Natural killer cell (primary cell): ENCODE results near the gene MRGPRD. TPM values are rescaled to one million over a fixed set of nuclear protein-coding genes. Genes with fewer than 3 reads are reported as not detected.
A peak's percentile ranks its signal among the peaks of the same experiment; 100 is the strongest.

Experiments used
- ATAC-seq, 3 donors: fragments of 150-1000 bp in 2 of 3; fragments of 200-7000 bp in 1 of 3; cut with Tn5 transposase; 1 replicate in 1 of 3; 2 replicates in 2 of 3; pipeline ENCODE4 v1.10.0; 2021; ENCODE audit warnings: mild to moderate bottlenecking in 2 of 3, moderate library complexity in 2 of 3
- DNase-seq, 2 donors: peaks; one replicate each; pipeline versions ENCODE4 v3.0.0 to v3.0.0-alpha.2; 2013 to 2021; ENCODE audit warnings: mixed read lengths in 1 of 2
- H3K27ac ChIP-seq: one replicate; pipeline ENCODE4 v1.5.1; 2013; ENCODE audit warnings: mild to moderate bottlenecking, low read length
- H3K27me3 ChIP-seq: one replicate; pipeline ENCODE4 v1.6.1; 2013; ENCODE audit warnings: low read length; ENCODE audit not compliant: control insufficient read depth, insufficient read depth
- H3K36me3 ChIP-seq: one replicate; pipeline ENCODE4 v1.6.1; 2013; ENCODE audit warnings: low read length; ENCODE audit not compliant: control insufficient read depth, insufficient read depth
- H3K4me1 ChIP-seq: one replicate; pipeline ENCODE4 v1.6.1; 2013; ENCODE audit warnings: low read length; ENCODE audit not compliant: control insufficient read depth, insufficient read depth
- H3K4me3 ChIP-seq: one replicate; pipeline ENCODE4 v1.5.1; 2013; ENCODE audit warnings: low read length
- H3K9me3 ChIP-seq: one replicate; pipeline ENCODE4 v1.6.1; 2013; ENCODE audit warnings: low read length; ENCODE audit not compliant: control insufficient read depth, insufficient read depth
- H3K27ac Mint-ChIP-seq, 2 donors: one replicate each; pipeline ENCODE4 v1.8.0; 2022; ENCODE audit warnings: mild to moderate bottlenecking in 2 of 2, mixed read lengths in 2 of 2, moderate library complexity in 1 of 2
- H3K27me3 Mint-ChIP-seq, 2 donors: one replicate each; pipeline ENCODE4 v1.8.0; 2022; ENCODE audit warnings: low read depth in 2 of 2, mixed read lengths in 2 of 2
- H3K36me3 Mint-ChIP-seq: one replicate; pipeline ENCODE4 v1.8.0; 2022; ENCODE audit warnings: mixed read lengths
- H3K4me1 Mint-ChIP-seq, 2 donors: one replicate each; pipeline ENCODE4 v1.8.0; 2022; ENCODE audit warnings: mixed read lengths in 2 of 2
- H3K4me3 Mint-ChIP-seq: one replicate; pipeline ENCODE4 v1.8.0; 2022; ENCODE audit warnings: mild to moderate bottlenecking, moderate library complexity, mixed read lengths
- H3K9me3 Mint-ChIP-seq, 2 donors: one replicate each; pipeline ENCODE4 v1.8.0; 2022; ENCODE audit warnings: mixed read lengths in 2 of 2
- CTCF ChIP-seq: fragments of 200-600 bp; IDR thresholded peaks from one replicate; pipeline ENCODE4 v1.8.0; 2022; ENCODE audit warnings: antibody characterized with exemption
- WGBS: methylation state at CpG from one replicate; pipeline ENCODE4 v1.1.7; 2013; ENCODE audit warnings: missing lambda C conversion rate; ENCODE audit not compliant: insufficient coverage; 5-methylcytosine and 5-hydroxymethylcytosine counted together
- intact Hi-C: fragments of 100-400 bp; cut with micrococcal nuclease; formaldehyde crosslinking; loops from one replicate; pipeline ENCODE4 v1.14.2; 2022
- total RNA-seq, 4 donors: library from RNA; stranded (reverse); fragments of 120-200 nt in 1 of 4; gene quantifications; one replicate each; pipeline versions ENCODE4 v1.2.3 to v1.2.4, GENCODE V29; 2013 to 2022

Gene MRGPRD
- total RNA-seq, 3 donors from 2014 or later (not counting 1 experiment from before 2014, with no cell fraction given) = not detected

GRCh38 chr11:69005183-69005630 is 24.4 kb upstream of the MRGPRD start:
- no peak overlapping the region for H3K27ac ChIP-seq
- peaks cover under 1% of the 10 kb centered on the region for H3K4me1 ChIP-seq
- H3K9me3 Mint-ChIP-seq = no peaks in the 10 kb centered on the region
- ATAC-seq = no peak
- no peak for DNase-seq
- intact Hi-C loops = loop anchor here (10.0 kb wide), 1 partner anchor 80 kb away; no protein-coding TSS in a partner anchor
- H3K36me3 ChIP-seq = no peaks in the 10 kb centered on the region
- H3K4me3 Mint-ChIP-seq = no peak overlapping the region
- WGBS = 94% methylated on average over 27 of the region's 27 CpGs
- H3K4me1 Mint-ChIP-seq = peaks cover 0 to 4% of the 10 kb centered on the region in 2 donors
- no peaks in the 10 kb centered on the region for H3K36me3 Mint-ChIP-seq
- no peak overlapping the region for H3K4me3 ChIP-seq
- no peaks in the 10 kb centered on the region for H3K9me3 ChIP-seq
- H3K27ac Mint-ChIP-seq = peak overlapping the region in 1 of 2 donors; percentile 38
- peaks cover 11 to 12% of the 10 kb centered on the region in 2 donors for H3K27me3 Mint-ChIP-seq
- H3K27me3 ChIP-seq = peaks cover 5% of the 10 kb centered on the region
- no peak for TF ChIP-seq CTCF

GRCh38 chr11:69004411-69005182 is 23.8 kb upstream of the MRGPRD start:
- H3K27me3 Mint-ChIP-seq = peaks cover 8 to 12% of the 10 kb centered on the region in 2 donors
- H3K36me3 ChIP-seq = no peaks in the 10 kb centered on the region
- 83% methylated on average over 13 of the region's 13 CpGs for WGBS
- ATAC-seq (no peak), DNase-seq (no peak)
- no peaks in the 10 kb centered on the region for H3K9me3 ChIP-seq
- no peaks in the 10 kb centered on the region for H3K27me3 ChIP-seq
- intact Hi-C loops = loop anchor here (10.0 kb wide), 1 partner anchor 80 kb away; no protein-coding TSS in a partner anchor
- H3K4me3 ChIP-seq = no peak overlapping the region
- H3K27ac ChIP-seq = no peak overlapping the region
- H3K4me1 ChIP-seq = peaks cover 6% of the 10 kb centered on the region
- no peak for TF ChIP-seq CTCF
- H3K27ac Mint-ChIP-seq = no peak overlapping the region
- H3K36me3 Mint-ChIP-seq = no peaks in the 10 kb centered on the region
- H3K9me3 Mint-ChIP-seq = no peaks in the 10 kb centered on the region
- no peak overlapping the region for H3K4me3 Mint-ChIP-seq
- peaks cover under 1 to 10% of the 10 kb centered on the region in 2 donors for H3K4me1 Mint-ChIP-seq

GRCh38 chr11:69003866-69004367 is 23.1 kb upstream of the MRGPRD start:
- Histone ChIP-seq H3K27me3 (no peaks in the 10 kb centered on the region), H3K27ac (no peak overlapping the region), H3K4me3 (no peak overlapping the region), H3K4me1 (peaks cover 13% of the 10 kb centered on the region), H3K36me3 (no peaks in the 10 kb centered on the region), H3K9me3 (no peaks in the 10 kb centered on the region)
- Mint-ChIP-seq H3K27me3 (peaks cover 11 to 12% of the 10 kb centered on the region in 2 donors), H3K9me3 (no peaks in the 10 kb centered on the region), H3K27ac (no peak overlapping the region), H3K36me3 (no peaks in the 10 kb centered on the region), H3K4me3 (no peak overlapping the region), H3K4me1 (peaks cover 7 to 17% of the 10 kb centered on the region in 2 donors)
- ATAC-seq (no peak), DNase-seq (no peak)
- 92% methylated on average over 20 of the region's 20 CpGs for WGBS
- TF ChIP-seq CTCF = no peak
- intact Hi-C loops = loop anchor here (10.0 kb wide), 1 partner anchor 81 kb away; no protein-coding TSS in a partner anchor
